ENCODE results near the gene SHC2.
"Not testable (repeated sequence)": the region's sequence is repeated elsewhere in the genome, so short reads cannot be mapped to it uniquely, and the experiment has no call there.

SHC2 gene

DNA sequence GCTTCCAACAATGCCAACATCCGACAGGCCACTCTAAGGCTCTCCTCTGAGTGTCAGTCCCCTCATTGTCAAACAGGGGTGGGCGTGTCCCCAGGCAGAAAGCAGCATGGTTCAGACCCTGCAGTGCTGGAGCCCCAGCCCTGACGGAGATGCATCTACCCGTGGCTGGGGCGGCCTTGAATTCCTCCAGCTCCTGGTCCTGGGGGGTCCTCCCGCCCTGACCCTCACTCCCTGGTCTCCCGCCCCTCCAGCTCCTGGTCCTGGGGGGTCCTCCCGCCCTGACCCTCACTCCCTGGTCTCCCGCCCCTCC lies 38.0 kb downstream of the SHC2 start:
- not testable (repeated sequence) for DNase-seq (ENCODE audit: low read depth)

DNA sequence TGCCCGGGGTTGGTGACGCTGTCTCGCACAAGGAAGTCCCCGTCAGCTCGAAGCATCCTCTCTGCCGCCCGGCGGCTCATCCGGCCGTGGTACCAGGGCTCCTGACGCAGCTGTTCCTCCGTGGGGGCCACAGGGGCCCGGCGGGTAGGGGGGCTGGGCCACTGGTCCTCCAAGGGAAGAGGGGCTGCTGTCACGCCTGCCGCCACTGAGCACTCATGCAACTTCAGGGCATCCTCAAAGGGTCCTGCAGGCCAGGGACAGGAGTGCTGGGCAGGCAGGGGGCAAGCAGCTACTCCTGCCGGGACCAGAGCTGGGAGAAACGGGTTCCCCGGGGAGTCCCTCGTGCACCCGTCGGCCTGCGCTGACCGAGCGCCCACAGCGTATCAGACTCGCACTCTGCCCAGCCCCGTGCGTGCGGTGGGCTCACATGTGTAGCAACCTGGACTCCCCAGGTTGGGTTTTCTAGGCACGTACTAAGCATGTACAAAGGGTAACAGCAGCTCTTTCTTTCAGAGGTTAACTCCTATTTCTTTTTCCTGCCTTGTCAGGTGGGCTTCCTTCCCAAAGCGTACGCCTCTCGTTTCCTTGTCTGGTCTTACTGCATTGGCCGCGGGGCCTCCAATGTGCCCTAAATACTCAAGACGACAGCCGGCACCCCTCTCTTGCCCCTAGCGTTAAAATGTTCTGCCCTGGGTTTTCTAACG lies 38.5 kb downstream of the SHC2 start:
- DNase-seq (ENCODE audit: low read depth), result no peak

- DNase-seq (ENCODE audit: low read depth), result no peak
Observed at GRCh38 chr19:419721-420515, 40.9 kb downstream of the SHC2 start.

GRCh38 chr19:418761-419671 lies 41.8 kb downstream of the SHC2 start:
- DNase-seq (ENCODE audit: low read depth), result no peak

- no peak for DNase-seq (ENCODE audit: low read depth)
Observed at GRCh38 chr19:416416-416815, 44.4 kb downstream of the SHC2 start.

DNA sequence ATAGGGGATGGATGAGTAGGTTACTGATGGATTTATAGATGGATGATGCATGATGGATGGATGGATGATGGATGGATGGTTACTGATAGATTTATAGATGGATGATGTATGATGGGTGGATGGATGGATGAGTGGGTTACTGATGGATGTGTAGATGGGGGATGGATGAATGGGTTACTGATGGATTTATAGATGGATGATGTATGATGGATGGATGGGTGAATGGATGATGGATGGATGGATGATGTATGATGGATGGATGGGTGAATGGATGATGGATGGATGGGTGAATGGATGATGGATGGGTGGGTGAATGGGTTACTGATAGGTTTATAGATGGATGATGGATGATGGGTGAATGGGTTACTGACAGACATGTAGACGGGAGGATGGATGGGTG lies 45.5 kb downstream of the SHC2 start:
- DNase-seq (ENCODE audit: low read depth), result no peak

DNA sequence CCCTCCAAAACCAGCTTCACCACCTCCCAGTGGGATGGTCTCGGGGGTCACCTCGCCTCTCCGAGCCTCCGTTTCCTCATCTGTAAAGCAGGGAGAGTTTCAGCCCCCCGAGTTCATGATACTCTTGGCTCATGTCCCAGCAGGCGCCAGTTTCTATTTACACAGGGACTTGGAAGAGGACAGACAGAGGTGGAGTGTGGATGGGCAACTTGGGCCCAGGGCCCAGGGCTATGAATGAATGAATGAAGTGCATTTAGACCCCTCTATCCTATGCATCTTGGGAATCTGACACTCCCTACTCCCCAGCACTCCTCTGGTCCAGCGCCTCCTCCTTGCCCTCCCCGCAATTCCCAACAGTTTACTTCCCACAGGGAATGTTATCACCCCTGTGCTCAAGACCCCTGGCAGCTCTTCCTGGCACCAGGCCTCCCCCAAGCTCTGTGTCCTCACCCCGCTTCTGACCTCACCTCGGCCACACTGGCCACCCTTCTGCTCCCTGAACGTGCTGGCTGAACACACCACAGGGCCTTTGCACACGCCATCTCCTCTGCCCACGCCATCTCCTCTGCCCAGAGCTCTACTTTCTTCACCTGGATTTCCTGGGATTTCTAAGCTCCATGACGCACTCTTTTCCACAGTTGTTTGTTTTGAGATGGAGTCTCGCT lies 46.9 kb downstream of the SHC2 start:
- no peak for DNase-seq (ENCODE audit: low read depth)

DNA sequence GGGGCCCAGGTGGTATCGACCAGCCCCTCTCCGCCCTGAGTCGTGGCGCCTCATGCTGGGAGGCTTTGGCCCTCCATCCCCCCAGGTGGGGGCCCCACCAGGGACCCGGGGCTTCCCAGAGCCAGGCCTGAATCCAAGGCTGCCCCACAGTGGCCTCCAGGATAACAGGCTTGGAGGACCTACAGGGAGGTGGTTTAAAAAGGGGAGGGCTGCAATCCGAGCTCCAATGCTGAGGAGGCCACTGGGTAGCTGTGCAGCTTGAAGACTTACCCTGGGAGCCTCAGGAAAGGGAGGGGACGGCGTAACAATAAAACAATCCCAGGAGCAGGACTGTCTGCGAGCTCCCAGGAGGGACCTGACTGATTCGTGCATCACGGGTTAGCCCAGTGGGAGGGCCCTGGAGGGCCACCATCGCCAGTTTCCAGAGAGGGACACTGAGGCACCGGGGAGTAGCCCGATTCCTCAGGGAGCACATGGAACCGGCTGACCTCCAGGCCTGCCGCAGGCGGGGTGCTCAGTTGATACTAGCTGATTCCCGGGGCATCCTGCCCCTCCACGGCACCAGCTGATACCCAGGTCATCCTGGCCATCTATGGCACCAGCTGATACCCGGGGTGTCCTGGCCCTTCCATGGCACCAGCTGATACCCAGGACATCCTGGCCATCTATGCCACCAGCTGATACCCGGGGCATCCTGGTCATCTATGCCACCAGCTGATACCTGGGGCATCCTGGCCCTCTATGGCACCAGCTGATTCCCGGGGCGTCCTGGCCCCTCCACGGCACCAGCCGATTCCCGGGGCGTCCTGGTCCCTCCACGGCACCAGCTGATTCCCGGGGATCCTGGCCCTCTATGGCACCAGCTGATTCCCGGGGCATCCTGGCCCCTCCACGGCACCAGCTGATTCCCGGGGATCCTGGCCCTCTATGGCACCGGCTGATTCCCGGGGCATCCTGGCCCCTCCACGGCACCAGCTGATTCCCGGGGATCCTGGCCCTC lies 48.2 kb downstream of the SHC2 start:
- DNase-seq (ENCODE audit: low read depth), result peak; percentile 9

- no peak for DNase-seq (ENCODE audit: low read depth)
Observed at GRCh38 chr19:411723-412355, 49.0 kb downstream of the SHC2 start.

GRCh38 chr19:411121-411722 lies 49.6 kb downstream of the SHC2 start:
- DNase-seq (ENCODE audit: low read depth), result not testable (repeated sequence)

DNA sequence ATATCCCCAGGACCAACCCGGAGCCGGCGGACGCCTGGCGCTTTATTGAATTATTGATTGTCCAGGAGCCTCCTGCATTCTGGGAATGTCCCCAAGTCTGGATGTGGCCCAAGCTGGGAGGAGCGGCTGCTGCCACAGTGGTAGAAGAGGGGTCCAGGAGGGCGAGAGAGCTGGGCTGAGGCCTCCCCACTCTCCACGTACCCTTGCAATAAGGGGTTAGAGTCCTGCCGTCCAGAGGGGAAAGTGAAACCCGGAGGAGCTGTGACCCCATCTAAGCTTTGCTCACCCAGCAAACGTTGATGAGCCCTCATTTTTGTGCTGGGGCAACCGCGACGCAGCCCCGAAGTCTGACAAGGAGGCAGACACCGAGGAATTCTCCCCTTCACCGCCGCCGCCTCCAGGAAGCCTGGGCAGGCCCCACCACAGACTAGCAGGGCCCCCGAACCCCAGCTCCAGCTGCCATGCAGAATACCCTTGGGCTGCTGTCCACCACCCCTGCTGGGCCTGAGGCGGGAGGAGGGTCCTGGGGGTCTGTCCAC lies 50.5 kb downstream of the SHC2 start:
- DNase-seq (ENCODE audit: low read depth), result no peak

GRCh38 chr19:409516-410242 lies 51.2 kb downstream of the SHC2 start:
- no peak for DNase-seq (ENCODE audit: low read depth)

GRCh38 chr19:408902-409515 lies 51.8 kb downstream of the SHC2 start, which contains the start of gene C2CD4C:
TSS of gene C2CD4C (minus strand) at chr19:409147. CDS start at chr19:408361, 786 bp downstream.
- DNase-seq (ENCODE audit: low read depth), result peak; percentile 10

GRCh38 chr19:408441-408901 lies 52.4 kb downstream of the SHC2 start:
- DNase-seq (ENCODE audit: low read depth), result no peak

DNA sequence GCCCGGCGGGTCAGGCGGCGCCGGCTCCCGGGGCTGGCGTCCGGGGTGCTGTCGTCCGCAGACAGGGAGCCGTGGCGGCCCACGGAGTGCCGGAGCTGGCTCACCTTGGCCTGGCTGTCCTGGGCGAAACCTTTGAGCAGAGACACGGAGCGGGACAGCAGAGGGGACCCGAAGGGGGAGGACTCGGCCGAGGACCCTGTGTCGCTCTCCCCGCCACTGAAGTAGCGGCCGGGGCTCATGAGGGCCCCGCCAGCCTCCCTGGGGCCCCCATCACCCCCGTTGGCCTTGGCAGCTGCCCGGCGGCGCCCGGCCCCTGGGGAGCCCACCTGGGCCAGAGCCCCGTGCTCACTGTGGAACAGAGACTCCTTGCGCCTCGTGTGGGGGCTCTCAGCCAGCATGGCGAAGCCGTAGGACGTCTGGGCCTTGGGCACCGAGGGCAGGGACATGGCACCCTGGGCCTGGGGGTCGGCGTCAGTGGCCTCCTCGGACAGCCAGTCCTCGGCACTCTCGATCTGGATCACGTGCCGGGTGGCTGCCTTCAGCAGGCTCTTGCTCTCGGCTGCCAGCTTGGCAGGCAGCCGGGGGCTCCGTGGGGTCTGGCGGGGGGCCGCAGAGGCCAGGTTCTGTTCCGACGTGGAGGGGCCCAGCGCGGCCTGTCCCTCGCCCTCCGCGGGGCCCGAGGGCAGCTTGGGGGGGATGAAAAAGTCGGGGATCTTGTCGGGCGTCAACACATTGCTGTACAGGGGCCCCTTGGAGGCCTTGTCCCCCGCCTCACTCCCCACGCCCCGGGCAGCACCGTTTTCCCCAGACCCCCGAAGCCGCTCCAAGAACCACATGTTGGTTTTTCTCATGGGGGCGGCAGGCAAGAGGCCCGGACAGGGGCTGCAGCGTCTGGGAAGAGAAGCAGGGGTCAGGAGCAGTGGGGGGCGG lies 53.1 kb downstream of the SHC2 start:
- no peak for DNase-seq (ENCODE audit: low read depth)

DNA sequence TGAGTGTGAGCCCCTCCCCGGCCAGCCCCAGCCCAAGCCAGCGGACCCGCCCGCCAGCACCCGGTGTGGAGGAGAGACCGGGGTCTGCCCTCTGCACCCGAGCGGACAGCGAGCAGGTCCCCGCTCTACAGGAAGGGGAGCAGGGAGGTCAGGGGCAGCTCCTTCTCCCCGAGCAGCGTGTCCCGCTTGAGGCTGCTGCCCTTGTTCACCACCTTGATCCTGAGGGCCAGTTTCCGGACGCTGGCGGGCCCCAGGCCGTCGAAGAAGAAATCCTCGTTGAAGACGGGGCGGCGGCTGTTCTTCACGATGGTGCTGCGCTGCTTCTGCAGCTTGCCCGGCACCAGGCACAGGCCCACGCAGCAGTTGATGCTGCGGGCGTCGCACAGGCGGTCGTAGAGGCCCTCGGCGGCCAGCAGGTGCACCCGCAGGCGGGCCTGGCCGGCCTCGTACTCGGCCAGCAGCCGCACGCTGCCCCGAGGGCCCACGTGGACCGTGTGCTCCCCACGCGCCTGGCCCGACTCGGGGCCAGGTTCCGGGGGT lies 53.8 kb downstream of the SHC2 start:
- DNase-seq (ENCODE audit: low read depth), result no peak
